SIG-M5 treated with dmso at 0.1 percent for 504 hours (cell line): ENCODE results near the gene RTN4RL2.

Source experiments
- DNase-seq: peaks from one replicate; lab custom pipeline; 2025; ENCODE audit not compliant: unreplicated experiment; lab: John Stamatoyannopoulos, UW

RTN4RL2 gene

GRCh38 chr11:57479911-57480310 lies 19.6 kb downstream of the RTN4RL2 start:
- DNase-seq: no peak

GRCh38 chr11:57480409-57481137 lies 20.2 kb downstream of the RTN4RL2 start:
- peak; percentile 62 for DNase-seq

- DNase-seq: no peak
These were observed 21.0 kb downstream of the RTN4RL2 start for GRCh38 chr11:57481315-57481714.

- DNase-seq: no peak
These were observed 21.8 kb downstream of the RTN4RL2 start for GRCh38 chr11:57481915-57482781.

GRCh38 chr11:57482782-57483561 lies 22.6 kb downstream of the RTN4RL2 start:
- no peak for DNase-seq

GRCh38 chr11:57483562-57483918 lies 23.2 kb downstream of the RTN4RL2 start:
- DNase-seq: no peak

GRCh38 chr11:57484141-57484710 lies 23.9 kb downstream of the RTN4RL2 start:
- DNase-seq: peak; percentile 85

GRCh38 chr11:57485217-57485990 lies 25.1 kb downstream of the RTN4RL2 start:
- DNase-seq: peak; percentile 86

- no peak for DNase-seq
These were observed 26.9 kb downstream of the RTN4RL2 start for GRCh38 chr11:57487021-57487778.

GRCh38 chr11:57487920-57488659 lies 27.8 kb downstream of the RTN4RL2 start:
- no peak for DNase-seq

GRCh38 chr11:57490456-57491248 lies 30.3 kb downstream of the RTN4RL2 start:
- no peak for DNase-seq

GRCh38 chr11:57491371-57492061 lies 31.2 kb downstream of the RTN4RL2 start:
- DNase-seq: peak; percentile 42

- DNase-seq: no peak
These were observed 33.5 kb downstream of the RTN4RL2 start for GRCh38 chr11:57493507-57494503.

- no peak for DNase-seq
These were observed 35.9 kb downstream of the RTN4RL2 start for GRCh38 chr11:57496109-57496820.

GRCh38 chr11:57497303-57498247 lies 37.2 kb downstream of the RTN4RL2 start:
- no peak for DNase-seq
